CD4-positive, alpha-beta T cell (primary cell): ENCODE results near the gene ALDH1A2. TPM values are rescaled to one million over a fixed set of nuclear protein-coding genes. Genes with fewer than 3 reads are reported as not detected.
"Not testable (repeated sequence)": the region's sequence is repeated elsewhere in the genome, so short reads cannot be mapped to it uniquely, and the experiment has no call there.

ENCODE experiments used
- ATAC-seq: fragments of 200-7000 bp; cut with Tn5 transposase; one replicate; pipeline ENCODE4 v1.10.0; 2022; ENCODE audit warnings: mild to moderate bottlenecking; ENCODE audit not compliant: poor library complexity
- CTCF ChIA-PET: fragments of 350-600 bp; sonication (Branson Sonifier 250); formaldehyde crosslinking; loops from one replicate; lab custom pipeline; 2021; ENCODE audit warnings: antibody characterized with exemption, inconsistent platforms; lab: Charles Lee
- POLR2A ChIA-PET: fragments of 350-600 bp; sonication (Branson Sonifier 250); formaldehyde crosslinking; loops from one replicate; lab custom pipeline; 2021; ENCODE audit warnings: antibody characterized with exemption, inconsistent platforms; lab: Charles Lee
- DNase-seq, 14 experiments: peaks; one replicate each; pipeline ENCODE4 v3.0.0-alpha.2; 2013 to 2020; ENCODE audit warnings: mixed read lengths in 2 of 14
- H3K27ac ChIP-seq, 2 donors: one replicate each; pipeline versions ENCODE4 v1.5.1 to v1.7.0; 2013; ENCODE audit warnings: low read length in 2 of 2, low read depth in 1 of 2, mild to moderate bottlenecking in 1 of 2
- H3K27me3 ChIP-seq, 2 experiments: 1 replicate in 1 of 2; 2 replicates in 1 of 2; pipeline versions ENCODE4 v1.6.1 to v1.7.0; 2013; ENCODE audit warnings: low read length in 2 of 2, control low read depth in 1 of 2, mild to moderate bottlenecking in 1 of 2, moderate library complexity in 1 of 2; ENCODE audit not compliant: insufficient read depth in 2 of 2, control insufficient read depth in 1 of 2
- H3K36me3 ChIP-seq: one replicate; pipeline ENCODE4 v1.6.1; 2013; ENCODE audit warnings: low read length, control low read depth; ENCODE audit not compliant: insufficient read depth
- H3K4me1 ChIP-seq: one replicate; pipeline ENCODE4 v1.6.1; 2013; ENCODE audit warnings: low read length, control low read depth; ENCODE audit not compliant: insufficient read depth
- H3K4me3 ChIP-seq: one replicate; pipeline ENCODE4 v1.5.1; 2013; ENCODE audit warnings: mild to moderate bottlenecking, low read length, moderate library complexity
- H3K9me3 ChIP-seq, 2 experiments: 1 replicate in 1 of 2; 2 replicates in 1 of 2; pipeline versions ENCODE4 v1.6.1 to v1.7.0; 2013; ENCODE audit warnings: low read length in 2 of 2, mild to moderate bottlenecking in 2 of 2, control low read depth in 1 of 2, moderate library complexity in 1 of 2; ENCODE audit not compliant: control insufficient read depth in 1 of 2, insufficient read depth in 1 of 2
- H3K27ac Mint-ChIP-seq: one replicate; pipeline ENCODE4 v1.8.0; 2020; ENCODE audit warnings: mixed read lengths
- H3K27me3 Mint-ChIP-seq: one replicate; pipeline ENCODE4 v1.8.0; 2021; ENCODE audit warnings: mixed read lengths
- H3K36me3 Mint-ChIP-seq: one replicate; pipeline ENCODE4 v1.8.0; 2021; ENCODE audit warnings: low read depth, mixed read lengths
- H3K4me1 Mint-ChIP-seq: one replicate; pipeline ENCODE4 v1.8.0; 2021; ENCODE audit warnings: low read depth, mixed read lengths
- H3K4me3 Mint-ChIP-seq: one replicate; pipeline ENCODE4 v1.8.0; 2020; ENCODE audit warnings: mild to moderate bottlenecking, mixed read lengths
- H3K9me3 Mint-ChIP-seq: one replicate; pipeline ENCODE4 v1.8.0; 2020; ENCODE audit warnings: mixed read lengths
- CTCF ChIP-seq: fragments of 200-600 bp; IDR thresholded peaks from one replicate; pipeline ENCODE4 v1.8.0; 2022; ENCODE audit warnings: antibody characterized with exemption, mild to moderate bottlenecking
- intact Hi-C, 2 experiments: fragments of 100-400 bp; cut with DNase I in 1 of 2; cut with micrococcal nuclease in 1 of 2; formaldehyde crosslinking; loops; one replicate each; pipeline versions ENCODE4 v1.15.1 to v1.9.0; 2023 to 2025; cut with DNase I, micrococcal nuclease
- total RNA-seq, 174 experiments: library from RNA in 2 of 174; stranded (reverse) in 2 of 174; gene quantifications; one replicate each; pipeline ENCODE4 v1.2.3 and lab custom pipeline; 2021 to 2026

Gene ALDH1A2
- total RNA-seq, 2 experiments from 2014 or later = not detected

- Mint-ChIP-seq H3K27me3 (peaks cover 54% of the 10 kb centered on the region), H3K36me3 (no peaks in the 10 kb centered on the region), H3K4me1 (no peaks in the 10 kb centered on the region), H3K9me3 (no peaks in the 10 kb centered on the region), H3K4me3 (no peak overlapping the region), H3K27ac (no peak overlapping the region)
- no peak for TF ChIP-seq CTCF
- DNase-seq = no peak
- intact Hi-C loops = no loop called here
- H3K4me3 ChIP-seq = no peak overlapping the region
- no peaks in the 10 kb centered on the region for H3K9me3 ChIP-seq
- no peak for ATAC-seq
- H3K27ac ChIP-seq = no peak overlapping the region
- H3K36me3 ChIP-seq = no peaks in the 10 kb centered on the region
- H3K27me3 ChIP-seq = peaks cover 4 to 25% of the 10 kb centered on the region in 2 experiments
- CTCF ChIA-PET = no interaction called here
- POLR2A ChIA-PET = no interaction called here
- no peaks in the 10 kb centered on the region for H3K4me1 ChIP-seq
Measured at GRCh38 chr15:58083526-58083925, 18.0 kb upstream of the ALDH1A2 start.

DNA sequence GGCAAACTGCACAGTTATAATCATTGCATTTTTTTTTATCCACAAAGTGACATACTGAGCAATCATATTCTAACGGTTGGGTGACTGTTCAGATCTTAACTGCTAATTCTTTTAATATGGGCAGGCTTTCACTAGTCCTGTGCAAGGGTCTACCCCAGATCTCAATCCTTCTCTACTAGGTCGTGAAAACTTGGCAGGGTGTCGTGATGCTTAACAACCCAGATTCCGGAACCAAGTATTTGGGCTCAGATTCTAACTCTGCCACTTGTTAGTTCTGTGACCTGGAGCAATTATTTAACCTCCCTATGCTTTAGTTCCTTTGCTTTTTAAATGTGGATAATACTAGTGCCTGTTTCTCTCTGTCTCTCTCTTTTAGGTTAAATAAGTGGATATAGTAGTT, 16.4 kb upstream of the ALDH1A2 start:
- DNase-seq (no peak), ATAC-seq (no peak)
- H3K27ac ChIP-seq = no peak overlapping the region
- no peaks in the 10 kb centered on the region for H3K4me1 Mint-ChIP-seq
- intact Hi-C loops = no loop called here
- H3K36me3 Mint-ChIP-seq = no peaks in the 10 kb centered on the region
- no peak for TF ChIP-seq CTCF
- CTCF ChIA-PET = no interaction called here
- POLR2A ChIA-PET = no interaction called here
- no peaks in the 10 kb centered on the region for H3K9me3 Mint-ChIP-seq
- peaks cover 47% of the 10 kb centered on the region for H3K27me3 Mint-ChIP-seq
- no peaks in the 10 kb centered on the region for H3K9me3 ChIP-seq
- no peaks in the 10 kb centered on the region for H3K36me3 ChIP-seq
- H3K4me3 ChIP-seq = no peak overlapping the region
- H3K4me1 ChIP-seq = no peaks in the 10 kb centered on the region
- no peak overlapping the region for H3K27ac Mint-ChIP-seq
- H3K4me3 Mint-ChIP-seq = no peak overlapping the region
- peaks cover 12 to 19% of the 10 kb centered on the region in 2 experiments for H3K27me3 ChIP-seq

DNA sequence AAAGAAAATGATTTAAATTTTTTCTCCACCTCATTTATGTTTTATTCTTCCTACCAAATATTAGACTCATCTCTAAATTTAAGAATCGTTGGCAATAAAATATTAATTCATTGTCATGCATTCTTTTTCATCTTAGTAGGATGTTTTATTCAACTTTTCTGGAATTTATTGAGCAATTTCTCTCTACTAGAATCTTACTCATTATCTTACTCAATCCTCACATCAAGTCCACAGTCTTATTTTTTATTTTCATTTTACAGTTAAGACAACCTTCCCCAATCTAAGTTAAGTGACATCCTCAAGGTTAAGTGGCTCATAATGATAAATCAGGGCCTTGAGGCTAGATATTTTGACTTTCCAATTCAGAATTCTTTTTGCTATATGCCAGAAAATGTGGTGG, 15.9 kb upstream of the ALDH1A2 start:
- ATAC-seq = no peak
- Histone ChIP-seq H3K27ac (no peak overlapping the region), H3K4me1 (no peaks in the 10 kb centered on the region), H3K27me3 (peaks cover 12 to 15% of the 10 kb centered on the region in 2 experiments), H3K36me3 (no peaks in the 10 kb centered on the region), H3K9me3 (no peaks in the 10 kb centered on the region), H3K4me3 (no peak overlapping the region)
- no peak overlapping the region for H3K27ac Mint-ChIP-seq
- no peaks in the 10 kb centered on the region for H3K36me3 Mint-ChIP-seq
- intact Hi-C loops = no loop called here
- ChIA-PET CTCF (no interaction called here), POLR2A (no interaction called here)
- no peak for TF ChIP-seq CTCF
- H3K4me1 Mint-ChIP-seq = no peaks in the 10 kb centered on the region
- no peaks in the 10 kb centered on the region for H3K9me3 Mint-ChIP-seq
- H3K27me3 Mint-ChIP-seq = peaks cover 43% of the 10 kb centered on the region
- DNase-seq = no peak
- no peak overlapping the region for H3K4me3 Mint-ChIP-seq

DNA sequence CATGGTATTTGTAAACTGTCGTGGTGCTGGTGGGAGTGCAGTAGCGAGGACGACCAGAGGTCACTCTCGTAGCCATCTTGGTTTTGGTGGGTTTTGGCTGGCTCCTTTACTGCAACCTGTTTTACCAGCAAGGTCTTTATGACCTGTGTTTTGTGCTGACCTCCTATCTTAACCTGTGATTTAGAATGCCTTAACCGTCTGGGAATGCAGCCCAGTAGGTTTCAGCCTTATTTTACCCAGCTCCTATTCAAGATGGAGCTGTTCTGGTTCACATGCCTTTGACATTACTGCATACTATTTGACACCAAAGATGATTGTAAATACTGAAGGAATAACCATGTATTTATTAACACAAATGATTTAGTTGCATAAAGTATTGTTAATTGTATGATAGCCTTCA, 15.4 kb upstream of the ALDH1A2 start:
- H3K9me3 ChIP-seq, POLR2A ChIA-PET, H3K4me1 ChIP-seq, H3K27ac ChIP-seq, H3K9me3 Mint-ChIP-seq, ATAC-seq, CTCF ChIA-PET, intact Hi-C loops, H3K4me3 ChIP-seq, H3K36me3 Mint-ChIP-seq, H3K27ac Mint-ChIP-seq, H3K4me3 Mint-ChIP-seq, DNase-seq, H3K36me3 ChIP-seq, H3K4me1 Mint-ChIP-seq: not testable (repeated sequence)
- H3K27me3 ChIP-seq = peaks cover 10 to 12% of the 10 kb centered on the region in 2 experiments
- H3K27me3 Mint-ChIP-seq = peaks cover 43% of the 10 kb centered on the region
